Liver (tissue), 3 donors: ENCODE data around the gene C14orf119.

Source experiments
- CTCF ChIP-seq: fragments of 150-350 bp; IDR thresholded peaks from 2 replicates; pipeline ENCODE4 v1.5.1; 2017; ENCODE audit warnings: improper control_type of control experiment, low read depth, low read length; ENCODE audit not compliant: missing input control
- EGR1 ChIP-seq, 2 donors: IDR thresholded peaks; 2 replicates each; pipeline ENCODE4 v1.6.1; 2016 to 2018; ENCODE audit warnings: antibody characterized with exemption in 2 of 2, low read depth in 2 of 2
- FOXA2 ChIP-seq: IDR thresholded peaks from 2 replicates; pipeline ENCODE4 v1.6.1; 2016; ENCODE audit warnings: antibody characterized with exemption
- GABPA ChIP-seq, 2 donors: IDR thresholded peaks in 1 of 2; conservative IDR thresholded peaks in 1 of 2; 2 replicates each; pipeline ENCODE4 v1.6.1; 2016; ENCODE audit warnings: antibody characterized with exemption in 2 of 2, mild to moderate bottlenecking in 1 of 2, moderate library complexity in 1 of 2
- MAX ChIP-seq: IDR thresholded peaks from 2 replicates; pipeline ENCODE4 v1.6.1; 2016; ENCODE audit warnings: antibody characterized with exemption
- RAD21 ChIP-seq, 2 donors: IDR thresholded peaks; 2 replicates each; pipeline ENCODE4 v1.6.1; 2016; ENCODE audit warnings: antibody characterized with exemption in 2 of 2, mild to moderate bottlenecking in 2 of 2
- TAF1 ChIP-seq: conservative IDR thresholded peaks from 2 replicates; pipeline ENCODE4 v1.6.1; 2016; ENCODE audit warnings: antibody characterized with exemption, mild to moderate bottlenecking
- YY1 ChIP-seq: IDR thresholded peaks from 2 replicates; pipeline ENCODE4 v1.6.1; 2016; ENCODE audit warnings: antibody characterized with exemption, mild to moderate bottlenecking
- donor health status: healthy.
- donor health status: healthy.

GRCh38 chr14:23077962-23078361 lies 17.3 kb upstream of the C14orf119 start:
- TF ChIP-seq FOXA2, result no peak
- TF ChIP-seq CTCF, result no peak
- TF ChIP-seq RAD21 (IDR thresholded peaks at IDR 0.05), result no peak
- TF ChIP-seq YY1, result no peak
- TF ChIP-seq MAX, result no peak
- TF ChIP-seq TAF1, result no peak
- TF ChIP-seq GABPA (IDR thresholded peaks at IDR 0.05 in 1 of 2, conservative IDR thresholded peaks at IDR 0.05 in 1 of 2), result no peak
- no peak for TF ChIP-seq EGR1 (IDR thresholded peaks at IDR 0.05; ENCODE audit: low read depth in 2 of 2)
